Heart right ventricle (tissue), 16 donors: ENCODE measurements around the gene BPIFB1. TPM values are rescaled to one million over a fixed set of nuclear protein-coding genes. Genes with fewer than 3 reads are reported as not detected.
A peak's percentile ranks its signal among the peaks of the same experiment; 100 is the strongest.

Experiments used
- ATAC-seq, 8 donors: fragments of 200-7000 bp; cut with Tn5 transposase; one replicate each; pipeline ENCODE4 v1.9.1; 2020; ENCODE audit warnings: mild to moderate bottlenecking in 8 of 8, moderate library complexity in 8 of 8, moderate number of reproducible peaks in 1 of 8
- DNase-seq, 2 donors: peaks; one replicate each; pipeline ENCODE4 v3.0.0-alpha.2; 2020
- H3K27ac ChIP-seq, 10 donors: fragments of 200-600 bp; sonication (generic) in 2 of 10; one replicate each; pipeline versions ENCODE4 v1.5.0 to v1.8.0; 2020 to 2022; ENCODE audit warnings: mild to moderate bottlenecking in 3 of 10
- H3K27me3 ChIP-seq, 7 donors: fragments of 200-600 bp; one replicate each; pipeline ENCODE4 v1.8.0; 2021 to 2022; ENCODE audit warnings: mild to moderate bottlenecking in 2 of 7
- H3K36me3 ChIP-seq, 9 donors: fragments of 200-600 bp; sonication (generic) in 1 of 9; one replicate each; pipeline versions ENCODE4 v1.5.0 to v1.8.0; 2020 to 2022; ENCODE audit warnings: mild to moderate bottlenecking in 2 of 9
- H3K4me1 ChIP-seq, 9 donors: fragments of 200-600 bp; sonication (generic) in 1 of 9; one replicate each; pipeline versions ENCODE4 v1.5.0 to v1.8.0; 2020 to 2022; ENCODE audit warnings: mild to moderate bottlenecking in 4 of 9
- H3K4me3 ChIP-seq, 10 donors: fragments of 200-600 bp; sonication (generic) in 2 of 10; one replicate each; pipeline versions ENCODE4 v1.5.0 to v1.8.0; 2020 to 2022; ENCODE audit warnings: mild to moderate bottlenecking in 7 of 10, moderate library complexity in 2 of 10
- H3K9me3 ChIP-seq, 11 donors: fragments of 200-600 bp in 10 of 11; sonication (generic) in 2 of 11; one replicate each; pipeline versions ENCODE4 v1.5.0 to v1.8.0; 2013 to 2022; ENCODE audit warnings: mild to moderate bottlenecking in 2 of 11, control low read depth in 1 of 11, moderate library complexity in 1 of 11
- CTCF ChIP-seq, 9 donors: fragments of 200-600 bp; sonication (generic) in 2 of 9; IDR thresholded peaks; one replicate each; pipeline versions ENCODE4 v1.5.0 to v1.8.0; 2021 to 2022; ENCODE audit warnings: antibody characterized with exemption in 9 of 9, mild to moderate bottlenecking in 5 of 9, moderate library complexity in 1 of 9
- WGBS, 2 donors: extraction: QIAGEN DNeasy Blood & Tissue Kit; methylation state at CpG; one replicate each; pipeline ENCODE4 v1.1.7; 2013; ENCODE audit warnings: inconsistent platforms in 1 of 2; 5-methylcytosine and 5-hydroxymethylcytosine counted together
- intact Hi-C, 10 donors: fragments of 100-400 bp; cut with DNase I; formaldehyde crosslinking; loops; one replicate each; pipeline versions ENCODE4 v1.11.1 to v1.14.2; 2022
- polyA plus RNA-seq, 2 donors: library from polyadenylated mRNA; stranded (reverse); fragments of 200-250 nt; gene quantifications; one replicate each; pipeline ENCODE4 v1.2.3, GENCODE V29; 2013
- total RNA-seq, 10 donors: library from RNA; stranded (reverse); fragmentation: NEBNext Ultra II Directional in 3 of 10; extraction: Animal tissue kit (Norgen Biotek cat#: 25700) in 3 of 10; gene quantifications; one replicate each; pipeline versions ENCODE4 v1.2.1 to v1.2.4, GENCODE V29; 2021 to 2023
- donor health status: Arrhythmogenic right ventricular cardiomyopathy.
- donor health status: ischemic (EF 13 %, LVEDD 7.1; RV severe dilation, severe dysfunction).
- donor health status: healthy with polysubstance abuse.
- donor health status: DM: no; HTN: yes; CAD: no.
- donor health status: DM: no; HTN: no; CAD: no.
- donor health status: ischemic (EF 25% LVEDD 6.9; RV normal size, moderate dysfunction).
- donor health status: ischemic (EF 25% LVEDD 5.7; RV mildly dilated, moderate dysfunction).
- donor health status: healthy.
- donor health status: DM: yes; HTN: yes; CAD: no.
- donor health status: Ischemic cardiomyopathy.
- donor health status: ischemic (EF 35%, LVEDD 5.7; RV mildly dilated, moderate dysfunction).
- donor health status: nonischemic (EF 11% LVEDD 7.7; RV severe dilation, severe dysfunction).
- donor health status: DM: yes; HTN: yes; CAD: no.
- donor health status: PGD.
- donor health status: ischemic (EF 29% LVEDD 5.4; RV normal size, mild dysfunction).
- donor health status: nonischemic (EF 23%, LVEDD 6.1; RV moderate dilation, normal function).

Gene BPIFB1
- total and polyA plus RNA-seq, 12 donors, result 0.03 TPM; not detected in 11

- Histone ChIP-seq H3K9me3 (no peaks in the 10 kb centered on the region), H3K4me3 (no peak overlapping the region), H3K36me3 (no peaks in the 10 kb centered on the region), H3K27me3 (peaks cover 0 to 16% (median 0%) of the 10 kb centered on the region in 7 donors), H3K4me1 (no peaks in the 10 kb centered on the region), H3K27ac (no peak overlapping the region)
- no peak for TF ChIP-seq CTCF (IDR thresholded peaks at IDR 0.05)
- intact Hi-C loops, result no loop called here
- ATAC-seq, result peak in 1 of 8 donors; percentile 27
- no peak for DNase-seq
- 66 to 67% methylated on average over 6 of the region's 6 CpGs for WGBS, 2 donors
Measured at GRCh38 chr20:33310327-33310899, 27.4 kb downstream of the BPIFB1 start.

- Histone ChIP-seq H3K4me3 (no peak overlapping the region), H3K4me1 (no peaks in the 10 kb centered on the region), H3K27me3 (peaks cover 0 to 15% (median 0%) of the 10 kb centered on the region in 7 donors), H3K9me3 (no peaks in the 10 kb centered on the region), H3K36me3 (no peaks in the 10 kb centered on the region), H3K27ac (no peak overlapping the region)
- 77 to 78% methylated on average over 8 of the region's 8 CpGs for WGBS, 2 donors
- DNase-seq (no peak), ATAC-seq (no peak)
- no peak for TF ChIP-seq CTCF (IDR thresholded peaks at IDR 0.05)
- intact Hi-C loops, result no loop called here
Measured at GRCh38 chr20:33311011-33311410, 28.0 kb downstream of the BPIFB1 start.

GRCh38 chr20:33311996-33312395 lies 29.0 kb downstream of the BPIFB1 start:
- no peaks in the 10 kb centered on the region for H3K36me3 ChIP-seq
- H3K4me1 ChIP-seq, result no peaks in the 10 kb centered on the region
- 52 to 55% methylated on average over 4 of the region's 4 CpGs for WGBS, 2 donors
- H3K27ac ChIP-seq, result no peak overlapping the region
- ATAC-seq (no peak), DNase-seq (no peak)
- no peak overlapping the region for H3K4me3 ChIP-seq
- H3K9me3 ChIP-seq, result no peaks in the 10 kb centered on the region
- intact Hi-C loops, result no loop called here
- no peak for TF ChIP-seq CTCF (IDR thresholded peaks at IDR 0.05)
- H3K27me3 ChIP-seq, result peaks cover 0 to 14% (median 0%) of the 10 kb centered on the region in 7 donors

- no peak overlapping the region for H3K27ac ChIP-seq
- H3K4me3 ChIP-seq, result no peak overlapping the region
- no peaks in the 10 kb centered on the region for H3K9me3 ChIP-seq
- no peaks in the 10 kb centered on the region for H3K4me1 ChIP-seq
- no peak for ATAC-seq
- peaks cover 0 to 20% (median 5%) of the 10 kb centered on the region in 7 donors for H3K27me3 ChIP-seq
- WGBS, 2 donors, result 86 to 88% methylated on average over 11 of the region's 11 CpGs
- DNase-seq, result no peak
- H3K36me3 ChIP-seq, result no peaks in the 10 kb centered on the region
- intact Hi-C loops, result no loop called here
- TF ChIP-seq CTCF (IDR thresholded peaks at IDR 0.05), result no peak
Measured at GRCh38 chr20:33312583-33312982, 29.6 kb downstream of the BPIFB1 start.
